Large intestine (tissue), 3 donors: ENCODE data around the gene INPP5A. TPM values are rescaled to one million over a fixed set of nuclear protein-coding genes. Genes with fewer than 3 reads are reported as not detected.

Experiments used
- DNase-seq, 2 donors: peaks; one replicate each; pipeline versions ENCODE4 v3.0.0 to v3.0.0-alpha.2; 2013
- H3K27ac ChIP-seq: one replicate; pipeline ENCODE4 v1.5.1; 2013; ENCODE audit warnings: low read length
- H3K27me3 ChIP-seq: 2 replicates; pipeline ENCODE4 v1.6.1; 2013; ENCODE audit warnings: low read length; ENCODE audit not compliant: control insufficient read depth, insufficient read depth
- H3K36me3 ChIP-seq: 2 replicates; pipeline ENCODE4 v1.6.1; 2013; ENCODE audit warnings: low read length; ENCODE audit not compliant: control insufficient read depth, insufficient read depth
- H3K4me1 ChIP-seq: one replicate; pipeline ENCODE4 v1.6.1; 2013; ENCODE audit warnings: low read length; ENCODE audit not compliant: control insufficient read depth, insufficient read depth
- H3K4me3 ChIP-seq: one replicate; pipeline ENCODE4 v1.5.1; 2013; ENCODE audit warnings: low read length
- H3K9me3 ChIP-seq: one replicate; pipeline ENCODE4 v1.6.1; 2013; ENCODE audit warnings: mild to moderate bottlenecking, low read depth, low read length, moderate library complexity; ENCODE audit not compliant: control insufficient read depth
- WGBS: methylation state at CpG from one replicate; pipeline ENCODE4 v1.1.5; 2013; ENCODE audit warnings: low lambda C conversion rate; ENCODE audit not compliant: insufficient coverage; 5-methylcytosine and 5-hydroxymethylcytosine counted together
- polyA plus RNA-seq: library from polyadenylated mRNA; unstranded; fragments of 120-200 nt; gene quantifications from one replicate; pipeline ENCODE4 v1.2.1, GENCODE V29; 2013

The INPP5A gene
- polyA plus RNA-seq, 1 donor: 25.3 TPM

DNA sequence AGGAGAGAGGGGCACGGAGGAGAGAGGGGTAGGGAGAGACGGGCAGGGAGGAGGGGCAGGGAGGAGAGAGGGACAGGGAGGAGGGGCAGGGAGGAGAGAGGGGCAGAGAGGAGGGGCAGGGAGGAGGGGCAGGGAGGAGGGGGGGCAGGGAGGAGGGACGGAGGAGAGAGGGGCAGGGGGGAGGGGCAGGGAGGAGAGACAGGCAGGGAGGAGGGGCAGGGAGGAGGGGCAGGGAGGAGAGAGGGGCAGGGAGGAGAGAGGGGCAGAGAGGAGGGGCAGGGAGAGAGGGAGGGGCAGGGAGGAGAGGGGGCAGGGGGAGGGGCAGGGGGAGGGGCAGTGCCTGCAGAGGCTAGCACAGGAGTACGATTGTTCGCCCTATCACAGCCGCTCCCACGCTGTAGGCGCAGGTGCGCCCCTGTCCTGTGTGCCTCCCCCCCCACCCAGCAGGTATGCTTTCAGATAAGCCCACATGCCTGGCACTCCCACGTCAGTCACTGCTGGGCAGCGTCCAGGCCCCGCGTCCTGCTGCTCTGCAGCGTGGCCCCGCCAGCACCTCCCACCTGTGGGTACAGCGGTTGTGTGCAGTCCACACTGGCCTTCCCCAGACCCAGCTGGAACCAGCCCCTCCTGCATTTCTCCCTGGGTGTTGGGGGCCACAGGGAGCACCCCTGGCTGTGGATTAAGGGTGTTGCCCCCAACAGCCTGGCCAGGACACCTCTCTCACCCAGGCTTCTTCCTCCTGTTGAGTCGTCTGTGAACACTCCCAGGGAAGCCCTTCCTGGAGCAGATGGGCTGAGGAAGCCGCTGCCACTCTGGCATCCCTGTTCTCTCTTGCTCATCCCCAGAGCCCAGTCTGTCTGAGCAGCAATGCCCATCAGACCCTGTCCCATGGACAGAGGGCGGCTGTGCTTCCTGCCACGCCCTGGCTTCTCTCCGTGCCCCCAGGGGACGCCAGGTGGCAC lies 237.6 kb downstream of the INPP5A start:
- Histone ChIP-seq H3K36me3 (peaks cover 20% of the 10 kb centered on the region), H3K9me3 (peaks cover 8% of the 10 kb centered on the region), H3K27me3 (no peaks in the 10 kb centered on the region), H3K27ac (no peak overlapping the region), H3K4me1 (no peaks in the 10 kb centered on the region), H3K4me3 (no peak overlapping the region)
- DNase-seq: peak in 1 of 2 donors; percentile 26
- no CpG with 5 or more reads among the region's 22 CpGs for WGBS

DNA sequence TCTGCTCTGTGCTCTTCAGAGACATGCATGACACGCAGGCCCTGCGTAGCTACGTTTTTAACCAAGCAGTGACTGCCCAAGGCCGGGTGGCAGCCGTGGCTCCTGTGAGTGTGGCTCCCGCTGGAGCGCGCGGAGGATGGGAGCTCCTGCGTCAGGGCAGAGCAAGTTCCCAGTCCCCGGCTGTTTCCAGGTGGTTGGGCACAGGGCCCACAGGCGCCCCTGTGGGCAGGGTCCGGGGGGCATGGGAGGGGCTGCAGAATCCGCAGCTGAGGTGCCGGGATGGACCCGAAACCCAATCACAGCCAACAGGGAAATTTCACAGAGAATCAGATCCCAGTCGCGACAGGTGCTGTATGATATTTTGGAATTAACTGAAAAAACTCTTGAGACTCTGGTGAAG lies 238.6 kb downstream of the INPP5A start:
- Histone ChIP-seq H3K4me3 (no peak overlapping the region), H3K4me1 (no peaks in the 10 kb centered on the region), H3K27ac (no peak overlapping the region), H3K9me3 (peaks cover 7% of the 10 kb centered on the region), H3K27me3 (no peaks in the 10 kb centered on the region), H3K36me3 (peaks cover 25% of the 10 kb centered on the region)
- DNase-seq: no peak
- WGBS: no CpG with 5 or more reads among the region's 18 CpGs

DNA sequence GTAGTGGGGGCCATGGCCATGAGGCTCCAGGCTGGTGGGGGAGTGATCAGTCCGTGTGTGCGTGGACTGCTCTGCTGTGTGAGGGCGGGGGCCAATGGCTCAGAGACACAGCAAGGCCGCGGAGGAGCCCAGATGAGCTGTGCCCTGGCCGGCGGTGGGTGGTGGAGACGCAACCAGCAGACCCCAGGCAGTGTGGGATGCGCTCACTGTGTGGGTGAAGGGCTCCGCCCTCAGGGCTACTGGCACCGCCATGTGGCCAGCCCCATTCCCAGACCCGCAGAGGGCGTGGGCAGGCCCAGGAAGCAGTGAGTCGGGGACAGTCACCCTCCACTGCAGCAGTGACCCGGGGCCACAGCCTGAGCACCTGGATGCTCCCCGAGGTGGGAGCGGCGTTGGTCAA lies 239.2 kb downstream of the INPP5A start:
- H3K9me3 ChIP-seq: peaks cover 4% of the 10 kb centered on the region
- no peak overlapping the region for H3K27ac ChIP-seq
- no CpG with 5 or more reads among the region's 18 CpGs for WGBS
- no peak for DNase-seq
- peaks cover 2% of the 10 kb centered on the region for H3K27me3 ChIP-seq
- H3K4me1 ChIP-seq: no peaks in the 10 kb centered on the region
- peaks cover 28% of the 10 kb centered on the region for H3K36me3 ChIP-seq
- H3K4me3 ChIP-seq: no peak overlapping the region

DNA sequence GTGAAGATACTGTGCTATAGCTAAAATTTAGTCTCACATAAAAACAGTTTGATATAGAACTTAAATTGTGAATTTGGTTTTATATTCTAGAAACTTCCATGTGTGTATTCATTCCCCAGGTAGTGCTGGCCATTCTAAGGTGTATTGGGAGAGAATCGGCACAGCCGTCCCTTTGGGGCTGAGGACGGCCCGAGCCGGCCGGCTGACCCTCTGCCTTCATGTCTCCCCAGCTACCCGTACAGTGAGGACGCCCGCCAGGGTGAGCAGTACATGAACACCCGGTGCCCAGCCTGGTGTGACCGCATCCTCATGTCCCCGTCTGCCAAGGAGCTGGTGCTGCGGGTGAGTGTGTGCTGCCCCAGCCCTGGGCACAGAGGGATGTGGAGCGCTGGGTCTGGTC lies 239.9 kb downstream of the INPP5A start:
- Histone ChIP-seq H3K4me3 (no peak overlapping the region), H3K27me3 (peaks cover 4% of the 10 kb centered on the region), H3K36me3 (peaks cover 31% of the 10 kb centered on the region), H3K9me3 (peaks cover 4% of the 10 kb centered on the region), H3K27ac (no peak overlapping the region), H3K4me1 (no peaks in the 10 kb centered on the region)
- WGBS: no CpG with 5 or more reads among the region's 14 CpGs
- DNase-seq: no peak

DNA sequence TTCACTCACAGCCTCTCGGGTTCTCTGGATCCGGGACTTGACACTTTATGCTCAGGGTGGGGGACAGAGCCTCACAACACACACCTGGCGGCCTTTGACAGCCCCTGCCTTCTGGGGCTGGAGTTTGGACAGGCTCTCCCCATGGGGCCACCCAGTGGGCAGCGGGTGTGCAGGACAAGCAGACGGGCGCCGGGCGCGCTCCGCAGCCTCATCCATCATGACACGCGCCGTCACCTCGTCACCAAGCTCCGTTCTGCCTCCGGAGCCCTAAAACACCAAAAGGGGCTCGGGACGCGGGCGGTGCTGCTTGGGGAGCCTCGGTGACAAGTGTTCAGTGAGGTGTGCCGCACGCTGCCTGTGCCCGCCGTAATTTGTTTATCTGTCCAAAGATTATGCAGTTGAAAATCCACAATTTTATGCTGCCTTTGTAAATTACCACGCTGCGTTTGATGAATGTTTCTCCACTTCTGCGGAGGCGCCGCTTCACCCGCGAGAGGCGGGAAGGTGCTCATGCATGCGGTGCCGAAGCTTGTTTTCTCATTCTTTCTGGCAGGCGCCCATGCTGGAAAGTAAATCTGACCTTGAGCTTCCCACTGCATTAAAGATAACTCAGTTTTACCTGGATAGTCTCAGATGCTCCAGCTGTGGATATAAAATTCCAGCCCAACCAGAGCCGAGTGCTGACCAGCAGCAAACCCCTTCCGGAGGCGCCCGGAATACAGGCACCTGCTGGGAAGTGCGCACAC lies 242.1 kb downstream of the INPP5A start:
- WGBS: no CpG with 5 or more reads among the region's 41 CpGs
- H3K36me3 ChIP-seq: peaks cover 31% of the 10 kb centered on the region

DNA sequence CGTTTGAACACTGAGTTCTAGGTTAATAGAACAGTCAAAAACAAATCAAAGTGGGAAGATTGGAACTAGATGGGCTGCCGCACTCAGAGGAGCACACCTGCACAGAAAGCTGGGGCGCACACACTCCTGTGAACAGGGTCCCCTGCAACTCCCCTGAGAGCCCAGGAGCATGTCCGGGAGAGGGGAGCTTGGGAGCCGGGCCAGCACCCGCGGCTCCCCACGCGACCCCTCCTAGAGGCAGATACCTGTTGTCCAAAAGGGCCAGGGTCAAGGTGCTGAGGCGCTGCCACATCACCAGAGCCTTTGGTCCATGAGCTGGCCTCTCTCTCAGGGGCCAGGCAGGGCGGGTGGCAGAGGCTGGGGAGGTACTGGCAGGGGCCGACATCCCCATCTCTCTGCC lies 242.8 kb downstream of the INPP5A start:
- H3K27me3 ChIP-seq: peaks cover 28% of the 10 kb centered on the region
- no CpG with 5 or more reads among the region's 12 CpGs for WGBS
- peaks cover 31% of the 10 kb centered on the region for H3K36me3 ChIP-seq

More for the DNA sequence above, 242.1 kb downstream of the INPP5A start:
- H3K4me3 ChIP-seq: no peak overlapping the region
- peaks cover 22% of the 10 kb centered on the region for H3K27me3 ChIP-seq
- H3K9me3 ChIP-seq: peaks cover 6% of the 10 kb centered on the region
- no peak for DNase-seq
- H3K27ac ChIP-seq: no peak overlapping the region
- no peaks in the 10 kb centered on the region for H3K4me1 ChIP-seq

DNA sequence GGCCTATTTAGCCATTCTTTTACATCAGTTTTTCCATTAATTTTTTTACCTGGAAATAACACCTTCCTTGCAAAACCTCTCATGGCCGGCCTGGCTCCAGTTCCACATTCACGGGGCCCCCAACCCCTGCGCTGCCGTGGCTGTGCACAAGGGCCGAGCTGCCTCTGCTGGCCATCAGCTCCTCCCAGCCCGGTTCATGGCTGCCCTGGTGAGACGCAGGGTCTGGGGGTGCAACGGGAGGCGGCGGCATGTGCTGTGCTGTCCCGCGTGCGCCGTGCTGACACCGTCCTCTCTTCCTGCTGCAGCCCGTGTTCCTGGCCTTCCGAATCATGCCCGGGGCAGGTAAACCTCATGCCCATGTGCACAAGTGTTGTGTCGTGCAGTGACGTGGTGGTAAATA lies 244.0 kb downstream of the INPP5A start:
- Histone ChIP-seq H3K4me1 (no peaks in the 10 kb centered on the region), H3K27me3 (peaks cover 33% of the 10 kb centered on the region), H3K4me3 (no peak overlapping the region), H3K36me3 (peaks cover 31% of the 10 kb centered on the region), H3K27ac (no peak overlapping the region), H3K9me3 (peaks cover 6% of the 10 kb centered on the region)
- DNase-seq: no peak
- 80% methylated on average over 1 of the region's 20 CpGs for WGBS

More for the DNA sequence above, 242.8 kb downstream of the INPP5A start:
- H3K27ac ChIP-seq: no peak overlapping the region
- H3K9me3 ChIP-seq: peaks cover 6% of the 10 kb centered on the region
- H3K4me1 ChIP-seq: no peaks in the 10 kb centered on the region
- H3K4me3 ChIP-seq: no peak overlapping the region
- DNase-seq: no peak

DNA sequence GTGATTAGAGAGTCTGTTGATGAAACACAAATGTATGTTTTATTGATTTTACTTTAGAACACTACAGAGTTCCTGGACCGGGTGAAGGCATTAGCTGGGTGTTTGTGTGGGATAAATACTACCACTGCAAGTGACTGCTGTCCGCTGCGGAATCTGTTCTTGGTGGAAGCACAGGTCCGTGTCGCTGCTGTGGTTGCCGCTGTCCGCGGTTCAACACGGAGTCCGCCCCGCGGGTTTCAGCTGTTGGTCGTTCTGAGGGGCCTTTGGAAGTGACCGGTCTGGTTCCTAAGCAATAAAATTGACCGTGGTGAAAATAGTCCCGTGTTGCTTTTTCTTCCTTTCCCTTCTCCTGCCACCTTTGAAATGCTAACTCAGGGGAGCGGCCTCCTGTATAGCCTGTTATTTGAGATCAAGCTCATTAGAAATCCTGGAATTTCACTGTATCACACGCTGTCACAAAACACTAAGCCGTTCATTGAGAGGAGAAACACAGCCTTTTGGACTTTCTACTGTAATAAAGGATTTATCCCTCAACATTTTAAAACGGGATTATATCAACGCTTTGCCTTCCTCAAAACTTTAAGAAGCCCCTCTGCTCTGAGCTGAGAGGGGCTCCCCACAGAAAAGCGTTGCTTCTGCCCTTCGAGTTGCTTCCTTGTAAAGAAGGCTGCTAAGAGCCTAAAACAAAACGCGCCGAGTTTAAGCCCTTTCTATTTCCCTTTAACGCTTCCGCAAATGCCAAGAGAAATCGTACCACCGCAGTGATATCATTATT lies 245.8 kb downstream of the INPP5A start:
- peaks cover 50% of the 10 kb centered on the region for H3K27me3 ChIP-seq
- H3K36me3 ChIP-seq: peaks cover 24% of the 10 kb centered on the region
- 74% methylated on average over 5 of the region's 30 CpGs for WGBS

DNA sequence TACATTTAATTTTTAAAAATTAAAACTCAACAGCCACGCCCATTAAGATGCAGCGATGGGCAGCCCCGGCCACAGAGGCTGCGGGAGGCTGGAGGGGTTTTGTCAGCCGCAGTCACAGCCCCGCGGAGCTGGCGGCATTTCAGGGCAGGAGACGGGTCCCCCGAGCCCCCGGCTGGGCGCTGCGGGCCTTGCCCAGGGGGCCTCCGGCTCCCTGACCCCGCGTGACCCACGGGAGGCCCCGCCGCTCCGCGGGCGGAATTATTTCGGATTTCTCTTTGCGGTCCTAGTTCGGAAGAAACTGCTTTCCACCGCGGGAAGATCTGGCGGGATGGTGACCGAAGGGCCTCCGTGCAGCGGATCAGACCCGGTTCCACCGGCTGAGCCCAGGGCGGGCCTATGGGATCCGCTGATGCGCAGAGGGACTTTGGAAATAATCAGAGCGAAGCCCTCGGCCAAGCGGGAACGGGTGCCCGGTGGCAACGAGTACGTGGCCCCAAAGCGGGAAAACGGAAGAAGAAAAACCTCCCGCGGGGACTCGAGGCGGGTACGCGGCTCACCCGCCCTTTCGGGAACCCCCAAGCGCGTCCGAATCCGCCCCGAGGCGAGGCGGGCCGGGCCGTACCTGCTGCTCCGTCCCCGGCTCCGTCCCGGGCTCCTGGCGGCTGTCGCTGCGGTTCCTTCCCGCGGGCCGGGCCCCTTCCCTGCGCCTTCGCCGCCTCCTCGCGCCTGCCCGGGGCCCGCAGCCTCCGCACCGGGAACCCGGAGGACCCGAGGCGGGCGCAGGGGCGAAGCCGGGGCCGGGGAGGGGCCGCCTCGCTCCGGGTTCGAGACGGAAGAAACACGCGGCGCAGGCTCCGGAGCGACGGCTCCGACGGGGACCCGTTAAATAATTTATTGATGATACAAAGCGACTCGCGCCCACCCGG lies 246.6 kb downstream of the INPP5A start:
- Histone ChIP-seq H3K4me1 (no peaks in the 10 kb centered on the region), H3K27me3 (peaks cover 58% of the 10 kb centered on the region), H3K9me3 (peaks cover 11% of the 10 kb centered on the region), H3K36me3 (peaks cover 18% of the 10 kb centered on the region), H3K27ac (no peak overlapping the region), H3K4me3 (no peak overlapping the region)
- no peak for DNase-seq
- no CpG with 5 or more reads among the region's 106 CpGs for WGBS

More for the DNA sequence above, 245.8 kb downstream of the INPP5A start:
- peaks cover 6% of the 10 kb centered on the region for H3K9me3 ChIP-seq
- no peak overlapping the region for H3K27ac ChIP-seq
- H3K4me1 ChIP-seq: no peaks in the 10 kb centered on the region
- H3K4me3 ChIP-seq: no peak overlapping the region
- DNase-seq: no peak
